ENCODE data around the gene RGS7. TPM values are rescaled to one million over a fixed set of nuclear protein-coding genes. Genes with fewer than 3 reads are reported as not detected.

Gene RGS7
- total and polyA plus RNA-seq, 2 of the 4 experiments (the other 2 are of a cell fraction) = 0.58 to 0.72 TPM

GRCh38 chr1:241172486-241172885 lies 184.5 kb downstream of the RGS7 start:
- Histone ChIP-seq H3K4me3 (ENCODE audit: insufficient read depth, low read depth, low read length) (no peak overlapping the region), H3K79me1 (ENCODE audit: low read depth in 1 of 2, low read length in 2 of 2) (no peaks in the 10 kb centered on the region), H3K27me3 (ENCODE audit: control insufficient read depth, insufficient read depth, low read length) (no peaks in the 10 kb centered on the region), H3K4ac (ENCODE audit: low read depth, low read length) (no peak overlapping the region), H2AK9ac (replicated peaks; ENCODE audit: low read depth, low read length, poor library complexity) (no peak overlapping the region), H3K4me2 (ENCODE audit: low read depth, low read length) (no peak overlapping the region), H4K20me1 (ENCODE audit: insufficient read depth, low read length) (no peaks in the 10 kb centered on the region), H3K4me1 (ENCODE audit: control insufficient read depth, insufficient read depth, low read length) (no peaks in the 10 kb centered on the region), H2BK20ac (ENCODE audit: low read depth, low read length) (no peak overlapping the region), H2BK15ac (ENCODE audit: low read depth, low read length) (no peak overlapping the region), H2AFZ (replicated peaks; ENCODE audit: low read length, poor library complexity) (no peak overlapping the region), H3K18ac (ENCODE audit: low read depth, low read length) (no peak overlapping the region), H3K56ac (ENCODE audit: extremely low read depth, insufficient read depth, low read length) (no peak overlapping the region), H3K36me3 (ENCODE audit: control insufficient read depth, insufficient read depth, low read length) (no peaks in the 10 kb centered on the region), H3K9ac (ENCODE audit: low read depth, low read length) (no peak overlapping the region), H3K9me3 (ENCODE audit: control insufficient read depth, insufficient read depth, low read length) (peaks cover 6% of the 10 kb centered on the region; the same call in 1 of the 2 replicates), H2BK5ac (ENCODE audit: low read depth, low read length, poor library complexity, severe bottlenecking) (no peak overlapping the region), H3K27ac (ENCODE audit: insufficient read depth, low read length) (no peak overlapping the region), H4K91ac (ENCODE audit: insufficient read depth, low read depth, low read length) (no peak overlapping the region), H4K8ac (ENCODE audit: low read depth in 2 of 2, low read length in 2 of 2) (no peak overlapping the region), H3K9me1 (ENCODE audit: insufficient read depth, low read length) (no peaks in the 10 kb centered on the region), H4K5ac (ENCODE audit: low read depth, low read length) (no peak overlapping the region), H2BK120ac (ENCODE audit: low read depth, low read length) (no peak overlapping the region), H3K23ac (ENCODE audit: low read depth, low read length) (no peak overlapping the region), H2AK5ac (ENCODE audit: low read depth, low read length) (no peak overlapping the region), H3K14ac (replicated peaks; ENCODE audit: low read depth, low read length) (no peak overlapping the region)
- DNase-seq (no peak), ATAC-seq (ENCODE audit: low read depth) (no peak)
- dilution Hi-C loops (cut with HindIII; ENCODE audit: low sequenced_read_pairs, unreplicated experiment) = no loop called here
- ChIA-PET POLR2A (ENCODE audit: unreplicated experiment) (no interaction called here), CTCF (no interaction called here)
- in situ Hi-C loops (cut with MboI; ENCODE audit: low sequenced_read_pairs) = no loop called here
- TF ChIP-seq POLR2A (IDR thresholded peaks at IDR 0.05; ENCODE audit: low read depth, low read length) = no peak
- no TSS peak for BruUV-seq (replicated peaks)
- intact Hi-C loops (cut with micrococcal nuclease) = no loop called here

Measured in IMR-90 (cell line).